HCT116 (cell line): Measurements from ENCODE around the gene SNRPF. TPM values are rescaled to one million over a fixed set of nuclear protein-coding genes. Genes with fewer than 3 reads are reported as not detected.

Experiments used
- ATAC-seq: fragments of 200-7000 bp; cut with Tn5 transposase; 2 replicates; pipeline ENCODE4 v1.9.1; 2020; ENCODE audit warnings: mild to moderate bottlenecking, moderate library complexity
- BruUV-seq: library from RNA; stranded (reverse); fragments of 400-500 nt; replicated peaks from 2 replicates; lab custom pipeline; 2021; lab: Mats Ljungman, UMichigan
- CTCF ChIA-PET: fragments of 300-600 bp; sonication (Branson Sonifier 250); formaldehyde crosslinking; loops from one replicate; lab custom pipeline; 2021; ENCODE audit warnings: antibody characterized with exemption; lab: Charles Lee
- POLR2A ChIA-PET: fragments of 300-600, 350-600 bp; sonication (Branson Sonifier 250); formaldehyde crosslinking; loops from one replicate; lab custom pipeline; 2021; ENCODE audit warnings: antibody characterized with exemption; lab: Charles Lee
- RAD21 ChIA-PET, 2 experiments: fragments of 300-600 bp; sonication (Branson Sonifier 250); formaldehyde crosslinking; loops; one replicate each; lab custom pipeline; 2023; ENCODE audit warnings: low total read pairs in 2 of 2; ENCODE audit not compliant: uncharacterized antibody in 2 of 2, unreplicated experiment in 2 of 2, low non-redundant PET in 1 of 2; lab: Charles Lee
- DNase-seq: peaks from one replicate; pipeline ENCODE4 v3.0.0-alpha.2; 2010; ENCODE audit warnings: low read depth, low spot score
- H2AFZ ChIP-seq: fragments of 200-600 bp; shearing (Covaris generic), sonication (generic); 2 replicates; pipeline ENCODE4 v1.6.1; 2017; ENCODE audit warnings: low read depth, mixed run types, mixed read lengths, antibody characterized with exemption, low read length; ENCODE audit not compliant: poor library complexity, severe bottlenecking
- H3K27ac ChIP-seq: 2 replicates; pipeline ENCODE4 v1.5.1; 2012; ENCODE audit warnings: low read depth, low read length
- H3K27me3 ChIP-seq: fragments of 200-600 bp; sonication (generic); 2 replicates; pipeline ENCODE4 v1.6.1; 2016; ENCODE audit warnings: mixed run types, low read length, mixed read lengths; ENCODE audit not compliant: insufficient read depth
- H3K36me3 ChIP-seq, 2 experiments: fragments of 200-500 bp in 1 of 2; fragments of 200-600 bp in 1 of 2; sonication (Bioruptor generic) in 1 of 2; sonication (generic) in 1 of 2; 2 replicates each; pipeline versions ENCODE4 v1.5.1 to v1.6.1; 2014 to 2016; ENCODE audit warnings: low read length in 2 of 2, inconsistent platforms in 1 of 2, mixed read lengths in 1 of 2, mixed run types in 1 of 2; ENCODE audit not compliant: insufficient read depth in 2 of 2, control insufficient read depth in 1 of 2
- H3K4me1 ChIP-seq, 2 experiments: fragments of 200-600 bp in 1 of 2; sonication (generic) in 1 of 2; 2 replicates each; pipeline versions ENCODE4 v1.5.1 to v1.6.1; 2012 to 2017; ENCODE audit warnings: low read length in 2 of 2, inconsistent platforms in 1 of 2, mild to moderate bottlenecking in 1 of 2, mixed read lengths in 1 of 2, mixed run types in 1 of 2, moderate library complexity in 1 of 2; ENCODE audit not compliant: insufficient read depth in 2 of 2, control insufficient read depth in 1 of 2
- H3K4me2 ChIP-seq: fragments of 200-600 bp; sonication (generic); 2 replicates; pipeline ENCODE4 v1.6.1; 2017; ENCODE audit warnings: mixed run types, low read length, mixed read lengths
- H3K4me3 ChIP-seq, 2 experiments: fragments of 200-600 bp in 1 of 2; sonication (generic) in 1 of 2; replicated peaks in 1 of 2; 2 replicates each; pipeline ENCODE4 v1.5.1; 2011 to 2016; ENCODE audit warnings: low read length in 2 of 2, control low read depth in 1 of 2, low read depth in 1 of 2, mild to moderate bottlenecking in 1 of 2, mixed read lengths in 1 of 2, mixed run types in 1 of 2
- H3K79me2 ChIP-seq: fragments of 200-600 bp; sonication (generic); 2 replicates; pipeline ENCODE4 v1.6.1; 2017; ENCODE audit warnings: mild to moderate bottlenecking, mixed run types, low read length, moderate library complexity, mixed read lengths; ENCODE audit not compliant: insufficient read depth
- H3K9ac ChIP-seq: fragments of 200-600 bp; sonication (generic); 2 replicates; pipeline ENCODE4 v1.6.1; 2016; ENCODE audit warnings: low read length, mixed read lengths
- H3K9me2 ChIP-seq: fragments of 200-600 bp; sonication (generic), shearing (Covaris generic); 2 replicates; pipeline ENCODE4 v1.6.1; 2017; ENCODE audit warnings: mixed run types, mild to moderate bottlenecking, moderate library complexity; ENCODE audit not compliant: insufficient read depth
- H3K9me3 ChIP-seq, 2 experiments: fragments of 200-500 bp in 1 of 2; fragments of 200-600 bp in 1 of 2; sonication (Bioruptor generic) in 1 of 2; sonication (generic) in 1 of 2; 2 replicates each; pipeline ENCODE4 v1.6.1; 2014 to 2017; ENCODE audit warnings: low read length in 2 of 2, mixed read lengths in 2 of 2, inconsistent platforms in 1 of 2, low read depth in 1 of 2, mild to moderate bottlenecking in 1 of 2, mixed run types in 1 of 2, moderate library complexity in 1 of 2; ENCODE audit not compliant: control insufficient read depth in 1 of 2, insufficient read depth in 1 of 2
- H4K20me1 ChIP-seq: fragments of 200-600 bp; sonication (generic), shearing (Covaris generic); 2 replicates; pipeline ENCODE4 v1.6.1; 2017; ENCODE audit warnings: mixed run types, mild to moderate bottlenecking, moderate library complexity; ENCODE audit not compliant: insufficient read depth
- CEBPB ChIP-seq: IDR thresholded peaks from 2 replicates; pipeline ENCODE4 v1.6.1; 2012; ENCODE audit warnings: low read depth
- EGR1 ChIP-seq: IDR thresholded peaks from 2 replicates; pipeline ENCODE4 v1.6.1; 2012; ENCODE audit warnings: low read depth
- EZH2phosphoT487 ChIP-seq: fragments of 200-600 bp; IDR thresholded peaks from 2 replicates; pipeline ENCODE4 v1.6.1; 2018; ENCODE audit warnings: antibody characterized with exemption, borderline replicate concordance
- FOSL1 ChIP-seq: IDR thresholded peaks from 2 replicates; pipeline ENCODE4 v1.6.1; 2012; ENCODE audit warnings: low read depth
- JUND ChIP-seq: IDR thresholded peaks from 2 replicates; pipeline ENCODE4 v1.6.1; 2012
- POLR2A ChIP-seq: IDR thresholded peaks from 2 replicates; pipeline ENCODE4 v1.7.0; 2011; ENCODE audit warnings: borderline replicate concordance; ENCODE audit not compliant: insufficient read depth, insufficient read length; ENCODE audit errors: extremely low read depth
- POLR2AphosphoS5 ChIP-seq: IDR thresholded peaks from 2 replicates; pipeline ENCODE4 v1.6.1; 2011; ENCODE audit warnings: mild to moderate bottlenecking, low read depth, low read length, moderate library complexity
- SIN3A ChIP-seq: IDR thresholded peaks from 2 replicates; pipeline ENCODE4 v1.6.1; 2012; ENCODE audit warnings: low read depth
- SP1 ChIP-seq: IDR thresholded peaks from 2 replicates; pipeline ENCODE4 v1.6.1; 2012; ENCODE audit warnings: low read depth
- TCF7L2 ChIP-seq: IDR thresholded peaks from 2 replicates; pipeline ENCODE4 v1.7.0; 2011; ENCODE audit warnings: borderline replicate concordance, inconsistent platforms; ENCODE audit not compliant: insufficient read depth, insufficient read length; ENCODE audit errors: extremely low read depth
- YY1 ChIP-seq: IDR thresholded peaks from 2 replicates; pipeline ENCODE4 v1.6.1; 2011; ENCODE audit warnings: low read length, low read depth, moderate library complexity, mild to moderate bottlenecking; ENCODE audit not compliant: insufficient replicate concordance; ENCODE audit errors: extremely low read depth
- ZFX ChIP-seq: fragments of 450-650 bp; IDR thresholded peaks from 2 replicates; pipeline ENCODE4 v1.6.1; 2017
- ZNF274 ChIP-seq: fragments of 200-500 bp; sonication (Bioruptor generic); IDR thresholded peaks from 2 replicates; pipeline ENCODE4 v1.6.1; 2014; ENCODE audit warnings: mild to moderate bottlenecking, low read depth, low read length, inconsistent platforms
- intact Hi-C: fragments of 100-400 bp; cut with micrococcal nuclease; formaldehyde crosslinking; loops from 2 replicates; pipeline ENCODE4 v1.10.0; 2022
- total RNA-seq: library from RNA; stranded (reverse); gene quantifications from one replicate; pipeline ENCODE4 v1.2.1, GENCODE V29; 2021; ENCODE audit not compliant: unreplicated experiment
- TF ChIP-seq, protein P1 (sequence below): IDR thresholded peaks from 2 replicates; pipeline ENCODE4 v1.6.1; 2011; ENCODE audit warnings: mild to moderate bottlenecking, low read length, moderate library complexity; ENCODE audit not compliant: insufficient replicate concordance; ENCODE audit errors: extremely low read depth

The SNRPF gene
- total RNA-seq, 1 experiment from 2014 or later, result 56.3 TPM

GRCh38 chr12:95830335-95831089 is 28.2 kb upstream of the SNRPF start:
- H3K9ac ChIP-seq, result no peak overlapping the region
- H2AFZ ChIP-seq, result no peak overlapping the region
- H3K9me2 ChIP-seq, result no peaks in the 10 kb centered on the region
- BruUV-seq, result no TSS peak
- RAD21 ChIA-PET, result no interaction called here
- intact Hi-C loops, result no loop called here
- H3K4me1 ChIP-seq, result no peaks in the 10 kb centered on the region
- H3K36me3 ChIP-seq, result no peaks in the 10 kb centered on the region
- no peak for ATAC-seq
- no peak overlapping the region for H3K4me3 ChIP-seq
- H3K9me3 ChIP-seq, result no peaks in the 10 kb centered on the region
- H3K79me2 ChIP-seq, result no peaks in the 10 kb centered on the region
- no peak overlapping the region for H3K27ac ChIP-seq
- CTCF ChIA-PET, result no interaction called here
- no peaks in the 10 kb centered on the region for H3K27me3 ChIP-seq
- TF ChIP-seq CEBPB, result no peak
- no peak for TF ChIP-seq SIN3A
- TF ChIP-seq TCF7L2, result no peak
- TF ChIP-seq EGR1, result no peak
- no peak for TF ChIP-seq JUND
- no peak for TF ChIP-seq POLR2AphosphoS5
- TF ChIP-seq SP1, result no peak
- TF ChIP-seq YY1, result no peak
- TF ChIP-seq ZFX, result no peak
- no peak for TF ChIP-seq ZNF274
- TF ChIP-seq FOSL1, result no peak
- TF ChIP-seq, protein P1, sequence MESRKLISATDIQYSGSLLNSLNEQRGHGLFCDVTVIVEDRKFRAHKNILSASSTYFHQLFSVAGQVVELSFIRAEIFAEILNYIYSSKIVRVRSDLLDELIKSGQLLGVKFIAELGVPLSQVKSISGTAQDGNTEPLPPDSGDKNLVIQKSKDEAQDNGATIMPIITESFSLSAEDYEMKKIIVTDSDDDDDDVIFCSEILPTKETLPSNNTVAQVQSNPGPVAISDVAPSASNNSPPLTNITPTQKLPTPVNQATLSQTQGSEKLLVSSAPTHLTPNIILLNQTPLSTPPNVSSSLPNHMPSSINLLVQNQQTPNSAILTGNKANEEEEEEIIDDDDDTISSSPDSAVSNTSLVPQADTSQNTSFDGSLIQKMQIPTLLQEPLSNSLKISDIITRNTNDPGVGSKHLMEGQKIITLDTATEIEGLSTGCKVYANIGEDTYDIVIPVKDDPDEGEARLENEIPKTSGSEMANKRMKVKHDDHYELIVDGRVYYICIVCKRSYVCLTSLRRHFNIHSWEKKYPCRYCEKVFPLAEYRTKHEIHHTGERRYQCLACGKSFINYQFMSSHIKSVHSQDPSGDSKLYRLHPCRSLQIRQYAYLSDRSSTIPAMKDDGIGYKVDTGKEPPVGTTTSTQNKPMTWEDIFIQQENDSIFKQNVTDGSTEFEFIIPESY, result no peak
- TF ChIP-seq POLR2A, result no peak
- TF ChIP-seq EZH2phosphoT487, result no peak
- DNase-seq, result no peak
- no peak overlapping the region for H3K4me2 ChIP-seq
- POLR2A ChIA-PET, result no interaction called here
- H4K20me1 ChIP-seq, result no peaks in the 10 kb centered on the region
